GM12872 (cell line): ENCODE measurements around the gene ACKR2.

Source experiments
- TF ChIP-seq, protein P1 (sequence below): IDR thresholded peaks from 3 replicates; pipeline ENCODE4 v1.5.1; 2011; ENCODE audit warnings: low read depth, mild to moderate bottlenecking, low read length, moderate library complexity; ENCODE audit not compliant: insufficient read depth

Gene ACKR2, protein sequence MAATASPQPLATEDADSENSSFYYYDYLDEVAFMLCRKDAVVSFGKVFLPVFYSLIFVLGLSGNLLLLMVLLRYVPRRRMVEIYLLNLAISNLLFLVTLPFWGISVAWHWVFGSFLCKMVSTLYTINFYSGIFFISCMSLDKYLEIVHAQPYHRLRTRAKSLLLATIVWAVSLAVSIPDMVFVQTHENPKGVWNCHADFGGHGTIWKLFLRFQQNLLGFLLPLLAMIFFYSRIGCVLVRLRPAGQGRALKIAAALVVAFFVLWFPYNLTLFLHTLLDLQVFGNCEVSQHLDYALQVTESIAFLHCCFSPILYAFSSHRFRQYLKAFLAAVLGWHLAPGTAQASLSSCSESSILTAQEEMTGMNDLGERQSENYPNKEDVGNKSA

DNA sequence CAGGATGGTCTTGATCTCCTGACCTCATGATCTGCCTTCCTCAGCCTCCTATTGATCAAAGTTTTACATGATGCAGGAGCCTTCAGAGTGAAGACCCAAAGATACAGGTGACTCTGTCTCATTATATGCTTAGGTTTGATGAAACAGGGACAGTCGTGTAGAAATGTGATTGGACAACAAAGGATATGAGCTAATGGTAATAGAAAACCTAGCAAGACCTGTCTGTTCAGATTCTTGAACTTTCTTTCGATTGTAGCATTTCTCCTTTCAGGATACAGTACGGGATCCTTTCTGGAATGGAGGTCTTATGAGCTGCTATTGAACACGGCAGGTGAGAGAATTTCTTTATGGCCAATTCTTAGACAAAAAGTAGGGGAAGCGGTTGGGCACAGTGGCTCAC is at the start of gene ACKR2:
Gene ACKR2 (plus strand): TSS at position 244 of the 400 bp plus-strand sequence. CDS start 55,058 bp downstream, outside the sequence.
- TF ChIP-seq, protein P1, sequence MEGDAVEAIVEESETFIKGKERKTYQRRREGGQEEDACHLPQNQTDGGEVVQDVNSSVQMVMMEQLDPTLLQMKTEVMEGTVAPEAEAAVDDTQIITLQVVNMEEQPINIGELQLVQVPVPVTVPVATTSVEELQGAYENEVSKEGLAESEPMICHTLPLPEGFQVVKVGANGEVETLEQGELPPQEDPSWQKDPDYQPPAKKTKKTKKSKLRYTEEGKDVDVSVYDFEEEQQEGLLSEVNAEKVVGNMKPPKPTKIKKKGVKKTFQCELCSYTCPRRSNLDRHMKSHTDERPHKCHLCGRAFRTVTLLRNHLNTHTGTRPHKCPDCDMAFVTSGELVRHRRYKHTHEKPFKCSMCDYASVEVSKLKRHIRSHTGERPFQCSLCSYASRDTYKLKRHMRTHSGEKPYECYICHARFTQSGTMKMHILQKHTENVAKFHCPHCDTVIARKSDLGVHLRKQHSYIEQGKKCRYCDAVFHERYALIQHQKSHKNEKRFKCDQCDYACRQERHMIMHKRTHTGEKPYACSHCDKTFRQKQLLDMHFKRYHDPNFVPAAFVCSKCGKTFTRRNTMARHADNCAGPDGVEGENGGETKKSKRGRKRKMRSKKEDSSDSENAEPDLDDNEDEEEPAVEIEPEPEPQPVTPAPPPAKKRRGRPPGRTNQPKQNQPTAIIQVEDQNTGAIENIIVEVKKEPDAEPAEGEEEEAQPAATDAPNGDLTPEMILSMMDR, result no peak

DNA sequence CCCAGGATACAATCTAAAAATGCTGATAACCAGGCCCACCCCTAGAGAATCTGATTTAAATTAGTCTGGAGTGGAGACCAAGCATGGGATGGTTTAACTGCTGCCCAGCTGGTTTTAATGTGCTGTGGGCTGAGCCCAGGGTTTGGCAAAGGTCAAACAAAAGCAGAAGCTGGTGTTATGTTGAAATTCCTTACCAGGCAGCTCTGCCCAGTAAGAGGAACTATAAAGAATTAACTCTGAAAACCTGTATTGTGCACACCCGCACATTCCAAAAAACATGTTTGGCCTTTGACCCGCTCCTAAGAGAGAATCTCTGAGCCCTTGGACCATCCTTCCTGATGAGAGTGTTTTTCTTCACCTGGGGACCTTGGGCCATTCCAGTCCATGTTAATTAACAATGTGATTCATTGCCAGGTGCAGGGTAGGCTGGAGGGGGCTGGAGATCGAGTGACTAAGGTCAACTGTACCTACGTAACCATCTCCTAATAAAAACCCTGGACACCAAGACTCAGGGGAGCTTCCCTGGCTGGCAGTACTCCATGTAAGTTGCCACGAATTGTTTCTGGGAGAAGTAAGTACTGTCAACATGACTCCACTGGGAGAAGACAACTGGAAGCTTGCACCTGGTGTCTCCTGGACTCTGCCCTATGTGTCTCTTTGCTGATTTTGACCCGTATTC is 47.1 kb upstream of the ACKR2 start:
- TF ChIP-seq, protein P1, result no peak

DNA sequence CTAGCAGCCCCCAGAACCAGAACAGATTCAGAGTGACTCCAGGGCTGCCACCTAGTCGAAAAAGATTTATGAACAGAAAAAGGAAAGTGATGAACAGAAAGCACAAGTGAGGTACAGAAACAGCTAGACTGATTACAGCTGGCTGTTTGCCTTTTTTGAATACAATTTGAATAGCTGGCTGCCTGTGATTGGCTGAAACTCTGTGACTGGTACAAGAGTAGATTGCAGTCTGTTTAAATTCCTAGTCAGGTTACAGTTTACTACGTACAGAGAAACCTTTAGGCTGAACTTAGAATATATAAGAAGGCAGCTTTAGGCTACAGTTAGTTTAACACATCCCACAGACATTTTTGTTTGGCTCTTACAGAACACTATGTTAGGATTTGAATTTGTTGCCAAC is 46.2 kb upstream of the ACKR2 start:
- TF ChIP-seq, protein P1, result no peak

DNA sequence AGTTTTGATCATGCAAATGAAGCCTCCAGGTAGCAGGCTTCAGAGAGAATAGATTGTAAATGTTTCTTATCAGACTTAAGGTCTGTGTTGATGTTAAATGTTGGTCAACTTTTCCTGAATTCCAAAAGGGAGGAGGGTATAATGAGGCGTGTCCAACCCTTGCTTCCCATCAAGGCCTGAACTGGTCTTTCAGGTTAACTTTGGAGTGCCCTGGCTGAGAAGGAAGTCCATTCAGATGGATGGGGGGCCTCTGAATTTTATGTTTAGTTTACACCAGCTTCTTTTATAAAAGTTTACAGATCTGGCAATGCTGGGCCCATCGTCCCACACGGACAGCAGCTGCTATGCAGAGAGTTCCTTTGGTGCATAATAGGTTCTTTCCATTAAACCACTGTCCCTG is 45.1 kb upstream of the ACKR2 start:
- TF ChIP-seq, protein P1, result no peak

DNA sequence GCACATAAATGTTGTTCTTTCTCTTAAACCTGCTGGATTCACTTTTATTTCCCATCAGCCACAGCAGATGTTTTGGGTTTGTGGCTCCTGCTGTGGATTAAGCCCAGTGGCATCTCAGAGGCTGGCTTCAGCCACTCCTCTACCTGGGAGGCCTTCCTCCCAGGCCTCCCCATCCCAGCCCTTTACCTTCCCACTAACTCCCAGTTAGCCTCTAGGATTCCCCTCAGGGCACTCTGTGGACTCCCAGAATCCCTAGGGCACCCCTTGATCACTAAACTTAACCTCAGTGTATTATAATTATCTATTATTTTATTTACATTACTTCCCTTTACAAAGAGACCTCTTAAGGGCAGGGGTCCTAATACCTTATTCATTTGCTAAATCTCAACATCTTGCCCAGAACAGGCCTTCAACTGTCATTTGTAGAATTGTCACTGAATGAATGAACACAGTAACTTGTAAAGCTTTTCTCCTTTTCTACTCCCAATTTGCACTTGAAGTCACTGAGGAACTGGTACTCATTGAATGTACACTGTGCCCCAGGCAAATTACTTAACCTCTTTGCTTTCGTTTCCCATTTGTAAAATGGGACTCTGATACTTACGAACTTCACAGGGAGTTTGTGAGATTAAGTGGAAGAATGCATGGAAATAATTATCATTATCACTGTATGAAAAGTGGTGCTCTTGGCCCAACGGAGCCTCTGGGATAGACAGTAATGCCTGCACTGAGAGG is 44.5 kb upstream of the ACKR2 start:
- TF ChIP-seq, protein P1, result no peak

DNA sequence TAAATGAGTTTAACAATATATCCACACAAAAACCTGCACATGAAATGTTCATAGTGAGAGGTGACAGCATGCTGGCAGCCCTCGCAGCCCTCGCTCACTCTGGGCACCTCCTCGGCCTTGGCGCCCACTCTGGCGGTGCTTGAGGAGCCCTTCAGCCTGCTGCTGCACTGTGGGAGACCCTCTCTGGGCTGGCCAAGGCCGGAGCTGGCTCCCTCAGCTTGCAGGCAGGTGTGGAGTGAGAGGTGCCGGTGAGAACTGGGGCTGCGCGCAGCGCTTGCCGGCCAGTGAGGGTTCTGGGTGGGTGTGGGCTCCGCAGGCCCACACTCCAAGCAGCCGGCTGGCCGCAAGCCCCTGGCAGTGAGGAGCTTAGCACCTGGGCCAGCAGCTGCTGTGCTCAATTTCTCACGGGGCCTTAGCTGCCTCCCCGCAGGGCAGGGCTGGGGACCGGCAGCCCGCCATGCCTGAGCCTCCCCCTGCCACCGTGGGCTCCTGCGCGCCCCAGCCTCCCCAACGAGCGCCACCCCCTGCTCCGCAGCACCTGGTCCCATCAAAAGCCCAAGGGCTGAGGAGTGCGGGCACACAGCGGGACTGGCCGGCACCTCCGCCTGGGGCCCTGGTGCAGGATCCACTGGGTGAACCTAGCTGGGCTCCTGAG is 39.6 kb upstream of the ACKR2 start:
- TF ChIP-seq, protein P1, result no peak

DNA sequence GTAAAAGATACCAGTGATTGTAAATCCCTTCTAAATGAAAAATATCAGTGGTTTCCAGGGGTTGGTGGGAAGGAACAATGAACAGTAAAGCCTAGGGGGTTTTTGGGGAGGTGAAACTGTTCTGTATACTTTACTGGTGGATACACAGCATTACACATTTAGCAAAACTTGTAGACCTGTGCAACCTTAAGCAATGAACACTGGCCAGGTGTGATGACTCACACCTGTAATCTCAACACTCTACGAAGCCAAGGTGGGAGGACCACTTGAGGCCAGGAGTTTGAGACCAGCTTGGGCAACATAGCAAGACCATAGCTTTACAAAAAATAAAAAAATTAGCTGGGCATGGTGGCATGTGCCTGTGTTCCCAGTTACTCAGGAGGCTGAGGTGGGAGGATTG is 38.0 kb upstream of the ACKR2 start:
- TF ChIP-seq, protein P1, result no peak
